ENCODE measurements around the gene FSD1L.

GRCh38 chr9:105496826-105497225, 49.0 kb downstream of the FSD1L start:
- TF ChIP-seq, protein P1, sequence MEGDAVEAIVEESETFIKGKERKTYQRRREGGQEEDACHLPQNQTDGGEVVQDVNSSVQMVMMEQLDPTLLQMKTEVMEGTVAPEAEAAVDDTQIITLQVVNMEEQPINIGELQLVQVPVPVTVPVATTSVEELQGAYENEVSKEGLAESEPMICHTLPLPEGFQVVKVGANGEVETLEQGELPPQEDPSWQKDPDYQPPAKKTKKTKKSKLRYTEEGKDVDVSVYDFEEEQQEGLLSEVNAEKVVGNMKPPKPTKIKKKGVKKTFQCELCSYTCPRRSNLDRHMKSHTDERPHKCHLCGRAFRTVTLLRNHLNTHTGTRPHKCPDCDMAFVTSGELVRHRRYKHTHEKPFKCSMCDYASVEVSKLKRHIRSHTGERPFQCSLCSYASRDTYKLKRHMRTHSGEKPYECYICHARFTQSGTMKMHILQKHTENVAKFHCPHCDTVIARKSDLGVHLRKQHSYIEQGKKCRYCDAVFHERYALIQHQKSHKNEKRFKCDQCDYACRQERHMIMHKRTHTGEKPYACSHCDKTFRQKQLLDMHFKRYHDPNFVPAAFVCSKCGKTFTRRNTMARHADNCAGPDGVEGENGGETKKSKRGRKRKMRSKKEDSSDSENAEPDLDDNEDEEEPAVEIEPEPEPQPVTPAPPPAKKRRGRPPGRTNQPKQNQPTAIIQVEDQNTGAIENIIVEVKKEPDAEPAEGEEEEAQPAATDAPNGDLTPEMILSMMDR (IDR thresholded peaks at IDR 0.05), result no peak
- TF ChIP-seq ZFX (IDR thresholded peaks at IDR 0.05; ENCODE audit: borderline replicate concordance), result no peak

All from 22Rv1 (cell line).